ENCODE measurements around the gene POP4. TPM values are rescaled to one million over a fixed set of nuclear protein-coding genes. Genes with fewer than 3 reads are reported as not detected.
A peak's percentile ranks its signal among the peaks of the same experiment; 100 is the strongest.

The POP4 gene
- total RNA-seq, 1 donor from 2014 or later = 58.8 TPM

DNA sequence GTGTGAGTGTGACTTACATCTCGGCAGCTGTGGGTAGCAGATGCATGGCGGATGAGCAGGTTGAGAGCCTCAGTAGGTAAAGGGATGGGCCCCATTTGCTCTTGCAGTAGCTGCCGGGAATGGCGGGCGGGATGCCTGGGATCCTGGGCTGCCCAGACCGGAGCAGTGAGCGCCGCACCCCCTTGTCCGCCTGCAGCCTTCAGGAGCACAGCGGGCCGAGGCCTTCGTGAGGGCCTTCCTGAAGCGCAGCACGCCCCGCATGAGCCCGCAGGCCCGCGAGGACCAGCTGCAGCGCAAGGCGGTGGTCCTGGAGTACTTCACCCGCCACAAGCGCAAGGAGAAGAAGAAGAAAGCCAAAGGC is 4.1 kb downstream of the POP4 start:
- ATAC-seq = no peak
- Histone ChIP-seq H3K36me3 (peaks cover 56% of the 10 kb centered on the region), H3K4me1 (peaks cover 9% of the 10 kb centered on the region), H3K4me3 (no peak overlapping the region), H3K27me3 (no peaks in the 10 kb centered on the region), H3K27ac (no peak overlapping the region), H3K9me3 (no peaks in the 10 kb centered on the region)
- intact Hi-C loops (cut with DNase I) = loop anchor here (5.0 kb wide), 1 partner anchor 87 kb away; no protein-coding TSS in a partner anchor
- TF ChIP-seq CTCF (IDR thresholded peaks at IDR 0.05) = no peak
- DNase-seq = peak; percentile 54

DNA sequence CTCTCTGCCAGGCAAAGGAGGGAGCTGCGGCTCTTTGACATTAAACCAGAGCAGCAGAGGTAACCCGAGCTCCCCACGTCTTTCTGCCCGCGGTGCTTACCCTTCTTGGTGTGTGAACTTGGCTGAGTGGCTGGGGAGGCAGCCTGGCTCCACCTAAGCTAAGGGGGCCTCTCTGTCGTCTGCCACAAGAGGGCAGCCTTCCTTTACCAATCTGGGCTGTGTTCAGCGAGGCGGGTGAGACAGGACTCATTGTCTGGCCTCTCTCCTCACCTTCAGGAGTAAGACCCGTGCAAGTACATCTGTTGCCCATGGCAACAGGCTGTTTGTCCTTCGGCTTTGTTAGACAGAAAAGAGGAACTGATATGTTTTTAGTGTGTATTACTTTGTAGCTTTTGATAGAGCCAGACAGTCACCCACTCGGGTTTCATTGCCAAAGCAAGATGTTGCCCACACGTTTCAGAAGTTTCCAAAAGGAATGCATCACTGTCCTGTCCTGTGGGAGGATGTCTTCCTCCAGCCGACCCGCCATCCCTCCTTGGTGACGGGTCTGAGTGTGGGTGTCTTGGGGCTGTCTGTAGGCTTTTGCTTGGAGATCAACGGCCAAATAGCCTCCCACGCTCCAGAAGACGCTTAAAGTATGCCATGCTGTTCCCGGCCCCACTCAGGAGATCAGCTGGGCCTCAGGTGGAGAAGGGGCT is 4.6 kb downstream of the POP4 start:
- ATAC-seq (peak; percentile 83), DNase-seq (peak; percentile 81)
- Histone ChIP-seq H3K9me3 (no peaks in the 10 kb centered on the region), H3K36me3 (peaks cover 61% of the 10 kb centered on the region), H3K27me3 (no peaks in the 10 kb centered on the region), H3K4me1 (peaks cover 5% of the 10 kb centered on the region), H3K27ac (no peak overlapping the region), H3K4me3 (no peak overlapping the region)
- peak; percentile 86 for TF ChIP-seq CTCF (IDR thresholded peaks at IDR 0.05)
- intact Hi-C loops (cut with DNase I) = loop anchor here (5.0 kb wide), 1 partner anchor 87 kb away; no protein-coding TSS in a partner anchor

DNA sequence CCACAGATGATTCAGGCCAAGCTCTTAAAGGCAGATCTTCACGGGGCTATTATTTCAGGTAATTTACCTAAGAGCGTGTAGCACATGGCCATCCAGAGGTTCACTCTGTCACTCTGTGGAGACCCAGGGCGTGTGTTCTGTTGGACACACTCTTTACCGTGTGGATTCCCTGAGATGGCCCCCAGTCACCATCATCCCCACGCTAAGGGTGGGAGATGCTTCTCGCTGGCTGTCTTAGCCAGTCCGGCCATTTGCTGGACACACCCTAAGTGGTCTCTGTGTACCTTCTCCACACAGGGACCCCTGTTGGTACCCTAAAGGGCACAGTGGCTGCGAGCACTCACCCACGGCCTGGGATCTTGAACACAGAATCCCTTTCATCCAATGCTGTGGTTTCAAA is 6.0 kb downstream of the POP4 start:
- ATAC-seq (no peak), DNase-seq (no peak)
- intact Hi-C loops (cut with DNase I) = loop anchor here (5.0 kb wide), 1 partner anchor 85 kb away; no protein-coding TSS in a partner anchor
- H3K4me1 ChIP-seq = no peaks in the 10 kb centered on the region
- H3K27ac ChIP-seq = no peak overlapping the region
- H3K27me3 ChIP-seq = no peaks in the 10 kb centered on the region
- H3K4me3 ChIP-seq = no peak overlapping the region
- peaks cover 72% of the 10 kb centered on the region for H3K36me3 ChIP-seq
- no peaks in the 10 kb centered on the region for H3K9me3 ChIP-seq
- no peak for TF ChIP-seq CTCF (IDR thresholded peaks at IDR 0.05)

GRCh38 chr19:29612801-29613595 is 6.9 kb downstream of the POP4 start:
- Histone ChIP-seq H3K4me1 (no peaks in the 10 kb centered on the region), H3K36me3 (peaks cover 72% of the 10 kb centered on the region), H3K9me3 (no peaks in the 10 kb centered on the region), H3K27me3 (no peaks in the 10 kb centered on the region), H3K4me3 (no peak overlapping the region), H3K27ac (no peak overlapping the region)
- intact Hi-C loops (cut with DNase I) = loop anchor here (5.0 kb wide), 1 partner anchor 84 kb away; no protein-coding TSS in a partner anchor
- no peak for ATAC-seq
- TF ChIP-seq CTCF (IDR thresholded peaks at IDR 0.05) = no peak
- DNase-seq = no peak

DNA sequence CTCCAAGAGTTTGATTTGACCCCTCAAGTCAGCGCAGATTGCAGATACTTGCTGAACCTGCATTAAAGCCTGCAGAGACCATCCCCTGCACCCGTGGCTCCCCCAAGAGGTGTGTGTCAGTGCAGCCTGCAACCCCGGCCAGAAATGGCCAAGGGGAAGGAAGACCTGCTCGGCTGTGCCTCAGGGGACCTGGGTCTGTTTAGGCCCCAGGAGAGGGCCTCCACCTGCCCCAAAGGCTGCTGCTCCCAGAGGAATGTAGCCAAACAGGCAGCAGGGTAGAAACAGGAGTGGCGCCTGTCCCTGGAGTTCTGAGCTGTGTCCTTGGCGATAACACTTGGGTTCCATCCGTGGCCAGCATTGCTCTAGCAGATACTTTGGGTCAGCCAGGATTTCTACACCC is 8.0 kb downstream of the POP4 start:
- intact Hi-C loops (cut with DNase I) = loop anchor here (5.0 kb wide), 1 partner anchor 83 kb away; no protein-coding TSS in a partner anchor
- no peaks in the 10 kb centered on the region for H3K9me3 ChIP-seq
- no peak for TF ChIP-seq CTCF (IDR thresholded peaks at IDR 0.05)
- H3K27me3 ChIP-seq = no peaks in the 10 kb centered on the region
- no peak overlapping the region for H3K27ac ChIP-seq
- ATAC-seq (no peak), DNase-seq (no peak)
- H3K4me3 ChIP-seq = no peak overlapping the region
- peaks cover 64% of the 10 kb centered on the region for H3K36me3 ChIP-seq
- H3K4me1 ChIP-seq = no peaks in the 10 kb centered on the region
